Islet of Langerhans (tissue), 1 donor: ENCODE results near the gene ADGRA3.

Experiments
- FAIRE-seq: peaks from one replicate; lab custom pipeline; 2011; peaks lifted over from hg19 to GRCh38; lab: Jason Lieb, UNC

The ADGRA3 gene

GRCh38 chr4:22363036-22363435 lies 152.8 kb downstream of the ADGRA3 start:
- no peak for FAIRE-seq

- FAIRE-seq: no peak
Observed at GRCh38 chr4:22356987-22357596, 158.8 kb downstream of the ADGRA3 start.

GRCh38 chr4:22348410-22348809 lies 167.5 kb downstream of the ADGRA3 start:
- no peak for FAIRE-seq

GRCh38 chr4:22345678-22346077 lies 170.2 kb downstream of the ADGRA3 start:
- no peak for FAIRE-seq

- no peak for FAIRE-seq
Observed at GRCh38 chr4:22345055-22345454, 170.8 kb downstream of the ADGRA3 start.

GRCh38 chr4:22343606-22344005 lies 172.3 kb downstream of the ADGRA3 start:
- no peak for FAIRE-seq

- FAIRE-seq: no peak
Observed at GRCh38 chr4:22339491-22339890, 176.4 kb downstream of the ADGRA3 start.

- no peak for FAIRE-seq
Observed at GRCh38 chr4:22338796-22339195, 177.1 kb downstream of the ADGRA3 start.
